ENCODE results near the gene CD55.

CD55 gene

DNA sequence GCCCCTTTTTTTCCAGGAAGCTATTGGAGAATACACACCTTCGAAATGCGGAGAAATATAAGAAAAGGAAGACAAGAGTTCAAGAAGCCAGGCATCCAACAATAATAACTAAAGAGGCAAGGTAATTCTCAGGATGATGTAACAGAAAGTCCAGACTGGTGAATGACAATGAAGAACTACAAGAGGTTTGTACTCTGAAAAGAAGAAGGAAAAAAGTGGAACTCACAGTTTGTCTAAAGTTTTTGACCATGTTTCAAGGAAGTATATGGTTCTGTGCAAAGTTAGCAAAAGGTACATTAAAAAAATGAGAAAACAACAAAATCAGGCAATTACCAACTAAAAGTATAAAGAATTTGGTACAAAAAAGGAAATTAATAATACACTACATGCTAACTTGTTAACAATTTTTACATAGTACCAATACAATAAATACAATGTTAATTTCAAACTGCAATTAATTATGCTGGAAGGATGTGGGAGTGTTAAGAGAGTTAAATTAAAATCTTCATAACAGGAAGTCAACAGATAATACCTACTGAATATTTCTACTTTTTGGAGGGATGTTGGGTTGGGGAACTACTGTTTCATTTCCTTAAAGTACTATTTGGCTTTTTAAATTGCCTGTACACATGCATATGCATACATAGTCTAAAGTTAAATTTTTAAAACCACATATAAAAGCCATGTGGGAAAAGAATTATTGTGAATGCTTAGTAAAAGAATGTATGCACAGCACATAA is 12.9 kb upstream of the CD55 start:
- CTCF ChIA-PET = no interaction called here
- no peak for DNase-seq (ENCODE audit: extremely low spot score)
- POLR2A ChIA-PET = no interaction called here
- TF ChIP-seq HDGF (IDR thresholded peaks at IDR 0.05; ENCODE audit: borderline replicate concordance) = no peak
- no peak for TF ChIP-seq NFRKB (IDR thresholded peaks at IDR 0.05)
- TF ChIP-seq TARDBP (IDR thresholded peaks at IDR 0.05) = no peak
- no peak for TF ChIP-seq ARNT (IDR thresholded peaks at IDR 0.05)

GRCh38 chr1:207309745-207310273 is 11.7 kb upstream of the CD55 start:
- TF ChIP-seq L3MBTL2 (conservative IDR thresholded peaks at IDR 0.05) (no peak), FOXK2 (IDR thresholded peaks at IDR 0.05) (no peak), ELF4 (IDR thresholded peaks at IDR 0.05) (no peak), LEF1 (IDR thresholded peaks at IDR 0.05; ENCODE audit: borderline replicate concordance) (no peak), TARDBP (IDR thresholded peaks at IDR 0.05) (no peak), NFRKB (IDR thresholded peaks at IDR 0.05) (no peak), PKNOX1 (IDR thresholded peaks at IDR 0.05) (no peak), CTBP1 (IDR thresholded peaks at IDR 0.05; ENCODE audit: borderline replicate concordance) (no peak), FOXA1 (IDR thresholded peaks at IDR 0.05) (no peak), FOXM1 (IDR thresholded peaks at IDR 0.05; ENCODE audit: borderline replicate concordance) (no peak), HDGF (IDR thresholded peaks at IDR 0.05; ENCODE audit: borderline replicate concordance) (no peak), ARNT (IDR thresholded peaks at IDR 0.05) (no peak), SUZ12 (IDR thresholded peaks at IDR 0.05) (no peak)
- no peak for DNase-seq (ENCODE audit: extremely low spot score)
- CTCF ChIA-PET = interaction anchor here (0.6 to 1.0 kb wide), 2 partner anchors 95 to 211 kb away, joined by 3 read pairs; no protein-coding TSS in a partner anchor
- POLR2A ChIA-PET = interaction anchor here (1.6 kb wide), 1 partner anchor 10 kb away, joined by 4 read pairs; no protein-coding TSS in a partner anchor

- POLR2A ChIA-PET = interaction anchor here (1.2 kb wide), 1 partner anchor 10 kb away, joined by 6 read pairs; the partner anchor contains the start of gene CD55
- no peak for DNase-seq (ENCODE audit: extremely low spot score)
- TF ChIP-seq SUZ12 (IDR thresholded peaks at IDR 0.05) = no peak
- CTCF ChIA-PET = no interaction called here
Measured at GRCh38 chr1:207311888-207312603, 9.4 kb upstream of the CD55 start.

DNA sequence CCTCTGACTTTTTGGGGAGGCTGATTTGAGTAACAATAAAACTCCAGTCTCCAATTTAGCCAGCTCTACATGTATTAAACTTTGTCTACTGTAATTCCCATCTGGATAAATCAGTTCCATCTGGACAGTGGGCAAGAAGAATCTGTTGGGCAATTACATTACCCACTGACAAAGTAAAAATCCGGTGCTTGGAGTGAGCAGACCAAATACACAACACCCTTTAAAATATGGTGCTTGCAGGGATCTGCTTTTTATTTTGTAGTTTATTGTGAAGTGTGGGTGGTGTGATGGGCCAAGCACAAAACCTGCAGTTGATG is 8.9 kb upstream of the CD55 start:
- no peak for TF ChIP-seq HDGF (IDR thresholded peaks at IDR 0.05; ENCODE audit: borderline replicate concordance)
- TF ChIP-seq L3MBTL2 (conservative IDR thresholded peaks at IDR 0.05) = no peak
- TF ChIP-seq FOXK2 (IDR thresholded peaks at IDR 0.05) = no peak
- no peak for TF ChIP-seq PKNOX1 (IDR thresholded peaks at IDR 0.05)
- ChIA-PET POLR2A (interaction anchor here (1.2 kb wide), 1 partner anchor 9 kb away, joined by 6 read pairs; the partner anchor contains the start of gene CD55), CTCF (no interaction called here)
- DNase-seq (ENCODE audit: extremely low spot score) = no peak

DNA sequence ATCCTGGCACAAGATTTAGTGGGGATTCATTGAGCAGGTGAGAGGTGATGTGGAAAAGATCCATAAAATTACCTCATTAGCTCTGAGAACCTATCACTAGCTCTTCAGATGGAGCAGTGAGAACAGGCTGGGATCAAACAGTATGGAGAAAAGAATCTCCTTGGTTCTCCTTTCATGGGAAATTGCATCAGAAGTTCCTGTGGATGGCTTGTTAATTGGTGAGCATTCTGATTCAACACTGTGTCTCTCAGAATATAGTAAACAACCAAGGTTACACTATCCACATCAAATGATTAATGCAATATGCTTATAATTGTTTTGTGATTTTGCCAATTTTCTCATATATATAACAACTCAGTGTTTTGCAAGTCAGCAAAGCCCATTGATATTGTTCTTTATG is 8.3 kb upstream of the CD55 start:
- TF ChIP-seq TARDBP (IDR thresholded peaks at IDR 0.05) (no peak), L3MBTL2 (conservative IDR thresholded peaks at IDR 0.05) (no peak), ZNF384 (IDR thresholded peaks at IDR 0.05) (no peak), FOXA1 (IDR thresholded peaks at IDR 0.05) (no peak), ARNT (IDR thresholded peaks at IDR 0.05) (no peak), PKNOX1 (IDR thresholded peaks at IDR 0.05) (no peak), BHLHE40 (IDR thresholded peaks at IDR 0.05; ENCODE audit: borderline replicate concordance) (no peak), CTBP1 (IDR thresholded peaks at IDR 0.05; ENCODE audit: borderline replicate concordance) (no peak), LEF1 (IDR thresholded peaks at IDR 0.05; ENCODE audit: borderline replicate concordance) (no peak), FOXK2 (IDR thresholded peaks at IDR 0.05) (no peak), NFRKB (IDR thresholded peaks at IDR 0.05) (no peak), SP1 (IDR thresholded peaks at IDR 0.05) (no peak)
- no peak for DNase-seq (ENCODE audit: extremely low spot score)
- ChIA-PET CTCF (no interaction called here), POLR2A (no interaction called here)

GRCh38 chr1:207314816-207315215 is 6.7 kb upstream of the CD55 start:
- no peak for DNase-seq (ENCODE audit: extremely low spot score)
- ChIA-PET POLR2A (no interaction called here), CTCF (no interaction called here)

More at GRCh38 chr1:207314816-207315215, 6.7 kb upstream of the CD55 start:
- no peak for TF ChIP-seq PKNOX1 (IDR thresholded peaks at IDR 0.05)
- no peak for TF ChIP-seq CTBP1 (IDR thresholded peaks at IDR 0.05; ENCODE audit: borderline replicate concordance)
- TF ChIP-seq FOXK2 (IDR thresholded peaks at IDR 0.05) = no peak
- TF ChIP-seq FOXM1 (IDR thresholded peaks at IDR 0.05; ENCODE audit: borderline replicate concordance) = no peak
- TF ChIP-seq NFRKB (IDR thresholded peaks at IDR 0.05) = no peak
- TF ChIP-seq ZNF384 (IDR thresholded peaks at IDR 0.05) = no peak
- TF ChIP-seq BHLHE40 (IDR thresholded peaks at IDR 0.05; ENCODE audit: borderline replicate concordance) = no peak
- TF ChIP-seq TARDBP (IDR thresholded peaks at IDR 0.05) = no peak
- no peak for TF ChIP-seq HDGF (IDR thresholded peaks at IDR 0.05; ENCODE audit: borderline replicate concordance)
- TF ChIP-seq ELF4 (IDR thresholded peaks at IDR 0.05) = no peak
- no peak for TF ChIP-seq FOXA1 (IDR thresholded peaks at IDR 0.05)
- no peak for TF ChIP-seq ARNT (IDR thresholded peaks at IDR 0.05)
- TF ChIP-seq LEF1 (IDR thresholded peaks at IDR 0.05; ENCODE audit: borderline replicate concordance) = no peak
- TF ChIP-seq SUZ12 (IDR thresholded peaks at IDR 0.05) = no peak
- TF ChIP-seq L3MBTL2 (conservative IDR thresholded peaks at IDR 0.05) = no peak
- no peak for TF ChIP-seq SP1 (IDR thresholded peaks at IDR 0.05)
